Panc1 (cell line): Measurements from ENCODE around the gene ATP1A3. TPM values are rescaled to one million over a fixed set of nuclear protein-coding genes. Genes with fewer than 3 reads are reported as not detected.

ENCODE experiments used
- ATAC-seq: fragments of 200-7000 bp; cut with Tn5 transposase; 2 replicates; pipeline ENCODE4 v1.9.1; 2020; ENCODE audit warnings: mild to moderate bottlenecking, moderate library complexity
- BruUV-seq: library from RNA; stranded (reverse); fragments of 400-500 nt; replicated peaks from 2 replicates; lab custom pipeline; 2021; lab: Mats Ljungman, UMichigan
- CTCF ChIA-PET: fragments of 300-600 bp; sonication (Branson Sonifier 250); formaldehyde crosslinking; loops from one replicate; lab custom pipeline; 2022; ENCODE audit warnings: antibody characterized with exemption; lab: Charles Lee
- POLR2A ChIA-PET: fragments of 300-600 bp; sonication (Branson Sonifier 250); formaldehyde crosslinking; loops from one replicate; lab custom pipeline; 2022; ENCODE audit warnings: antibody characterized with exemption; lab: Charles Lee
- DNase-seq: peaks from one replicate; pipeline ENCODE4 v3.0.0-alpha.2; 2010; ENCODE audit warnings: low read depth, low spot score
- H3K27ac ChIP-seq: 2 replicates; pipeline ENCODE4 v1.5.1; 2011; ENCODE audit warnings: mild to moderate bottlenecking, low read length, inconsistent platforms
- H3K27me3 ChIP-seq: fragments of 200-500 bp; sonication (Bioruptor generic); 2 replicates; pipeline ENCODE4 v1.6.0; 2014; ENCODE audit warnings: low read length, inconsistent platforms; ENCODE audit not compliant: control insufficient read depth, insufficient read depth
- H3K36me3 ChIP-seq: fragments of 200-500 bp; sonication (Bioruptor generic); 2 replicates; pipeline ENCODE4 v1.5.1; 2014; ENCODE audit warnings: inconsistent platforms, mild to moderate bottlenecking, low read length, moderate library complexity; ENCODE audit not compliant: control insufficient read depth, insufficient read depth
- H3K4me1 ChIP-seq: 2 replicates; pipeline ENCODE4 v1.5.1; 2011; ENCODE audit warnings: inconsistent platforms, mild to moderate bottlenecking, low read length, moderate library complexity; ENCODE audit not compliant: control insufficient read depth, insufficient read depth
- H3K4me3 ChIP-seq, 2 experiments: 2 replicates each; pipeline ENCODE4 v1.5.1; 2011 to 2012; ENCODE audit warnings: low read depth in 2 of 2, low read length in 2 of 2, mild to moderate bottlenecking in 2 of 2, inconsistent platforms in 1 of 2, moderate library complexity in 1 of 2
- H3K9me3 ChIP-seq: fragments of 200-500 bp; sonication (Bioruptor generic); 2 replicates; pipeline ENCODE4 v1.5.1; 2014; ENCODE audit warnings: low read depth, mild to moderate bottlenecking, inconsistent platforms, low read length, moderate library complexity; ENCODE audit not compliant: control insufficient read depth, insufficient read depth
- CTCF ChIP-seq: fragments of 450-650 bp; IDR thresholded peaks from 2 replicates; pipeline ENCODE4 v1.5.1; 2017; ENCODE audit warnings: mild to moderate bottlenecking
- POLR2AphosphoS5 ChIP-seq: IDR thresholded peaks from 2 replicates; pipeline ENCODE4 v1.6.1; 2012; ENCODE audit warnings: mild to moderate bottlenecking, low read depth, low read length, moderate library complexity
- REST ChIP-seq, 2 experiments: IDR thresholded peaks; 2 replicates each; pipeline ENCODE4 v1.6.1; 2011 to 2012; ENCODE audit warnings: low read depth in 2 of 2, control low read depth in 1 of 2, low read length in 1 of 2, mild to moderate bottlenecking in 1 of 2, moderate library complexity in 1 of 2; ENCODE audit not compliant: insufficient read depth in 1 of 2
- SIN3A ChIP-seq: IDR thresholded peaks from 2 replicates; pipeline ENCODE4 v1.6.1; 2012; ENCODE audit warnings: low read depth, mild to moderate bottlenecking, low read length, moderate library complexity, borderline replicate concordance; ENCODE audit not compliant: insufficient read depth
- TCF7L2 ChIP-seq: IDR thresholded peaks from 2 replicates; pipeline ENCODE4 v1.6.1; 2011; ENCODE audit warnings: mild to moderate bottlenecking, low read depth, low read length, inconsistent platforms
- in situ Hi-C: cut with HindIII; loops from 2 replicates; pipeline ENCODE4 v1.10.0; 2016; ENCODE audit warnings: low sequenced_read_pairs, low pct_unique_long_range_greater_than_20kb
- intact Hi-C: fragments of 100-400 bp; cut with micrococcal nuclease; formaldehyde crosslinking; loops from one replicate; pipeline ENCODE4 v1.10.0; 2022; ENCODE audit not compliant: unreplicated experiment
- total RNA-seq: library from RNA; stranded (reverse); gene quantifications from one replicate; pipeline ENCODE4 v1.2.1, GENCODE V29; 2021; ENCODE audit not compliant: unreplicated experiment

ATP1A3 gene
- total RNA-seq, 1 experiment from 2014 or later, result 4.9 TPM

DNA sequence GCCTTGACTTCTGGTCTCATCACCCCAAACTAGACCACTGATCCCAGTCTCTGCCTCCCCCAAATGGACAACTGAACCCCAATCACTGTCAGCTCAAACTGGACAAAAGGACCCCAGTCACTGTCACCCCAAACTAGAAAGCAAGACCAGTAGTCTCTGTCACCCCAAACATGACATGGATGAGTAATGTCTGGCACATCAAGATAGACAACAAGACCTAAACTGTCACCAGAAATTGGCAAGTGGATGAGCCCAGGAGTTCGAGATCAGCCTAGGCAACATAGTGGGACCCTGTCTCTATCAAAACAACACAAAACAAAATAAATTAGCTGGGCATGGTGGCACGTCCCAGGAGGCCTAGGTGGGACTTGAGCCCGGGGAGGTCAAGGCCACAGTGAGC lies 46.9 kb downstream of the ATP1A3 start:
- CTCF ChIA-PET, result no interaction called here

DNA sequence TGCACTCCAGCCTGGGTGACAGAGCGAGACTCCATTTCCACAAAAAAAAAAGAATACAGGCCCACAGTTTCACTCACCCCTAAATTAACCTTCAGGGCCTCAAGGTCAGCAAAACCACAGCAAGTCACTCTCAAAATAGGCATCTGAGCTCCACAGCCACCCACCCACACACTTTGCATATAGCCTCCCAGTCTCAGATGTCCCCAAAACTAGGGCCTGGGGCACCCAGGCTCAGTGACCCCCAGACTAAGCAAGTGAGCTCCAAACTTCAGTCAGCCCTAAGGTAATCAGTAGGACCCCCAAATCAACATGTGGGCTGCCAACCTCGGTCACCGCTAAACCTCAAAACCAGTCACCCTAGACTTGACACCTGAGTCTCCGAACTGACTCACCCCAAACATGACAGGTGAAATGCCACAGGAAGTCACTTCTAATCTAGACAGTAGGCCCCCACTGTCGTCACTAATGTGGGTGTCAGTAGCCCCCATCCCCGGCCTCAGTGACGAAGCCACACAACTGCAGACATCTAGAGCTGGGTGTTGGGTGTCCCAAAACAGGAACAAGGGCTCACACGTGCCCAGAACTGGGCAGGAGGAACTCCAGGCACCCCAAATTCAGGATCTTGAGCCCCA lies 48.8 kb downstream of the ATP1A3 start:
- Histone ChIP-seq H3K9me3 (no peaks in the 10 kb centered on the region), H3K27ac (no peak overlapping the region), H3K4me3 (no peak overlapping the region), H3K4me1 (no peaks in the 10 kb centered on the region), H3K27me3 (no peaks in the 10 kb centered on the region), H3K36me3 (no peaks in the 10 kb centered on the region)
- no peak for TF ChIP-seq CTCF
- no peak for TF ChIP-seq REST (IDR thresholded peaks at IDR 0.05; ENCODE audit: insufficient read depth in 1 of 2, low read depth in 2 of 2, low read length in 1 of 2)
- no peak for TF ChIP-seq SIN3A
- TF ChIP-seq TCF7L2, result no peak
- no peak for TF ChIP-seq POLR2AphosphoS5
- no peak for ATAC-seq
- CTCF ChIA-PET, result no interaction called here
- DNase-seq, result no peak
- no TSS peak for BruUV-seq
- intact Hi-C loops, result no loop called here
- POLR2A ChIA-PET, result no interaction called here
- in situ Hi-C loops, result no loop called here

More for the DNA sequence above, 46.9 kb downstream of the ATP1A3 start:
- DNase-seq, result no peak
- no peaks in the 10 kb centered on the region for H3K27me3 ChIP-seq
- no peaks in the 10 kb centered on the region for H3K4me1 ChIP-seq
- BruUV-seq, result no TSS peak
- no peaks in the 10 kb centered on the region for H3K9me3 ChIP-seq
- POLR2A ChIA-PET, result no interaction called here
- H3K36me3 ChIP-seq, result no peaks in the 10 kb centered on the region
- H3K4me3 ChIP-seq, result no peak overlapping the region
- in situ Hi-C loops, result no loop called here
- intact Hi-C loops, result no loop called here
- H3K27ac ChIP-seq, result no peak overlapping the region
- ATAC-seq, result no peak
- TF ChIP-seq POLR2AphosphoS5 (no peak), REST (IDR thresholded peaks at IDR 0.05; ENCODE audit: insufficient read depth in 1 of 2, low read depth in 2 of 2, low read length in 1 of 2) (no peak), TCF7L2 (no peak), CTCF (no peak), SIN3A (no peak)
